ENCODE data around the gene RAD51B.

DNA sequence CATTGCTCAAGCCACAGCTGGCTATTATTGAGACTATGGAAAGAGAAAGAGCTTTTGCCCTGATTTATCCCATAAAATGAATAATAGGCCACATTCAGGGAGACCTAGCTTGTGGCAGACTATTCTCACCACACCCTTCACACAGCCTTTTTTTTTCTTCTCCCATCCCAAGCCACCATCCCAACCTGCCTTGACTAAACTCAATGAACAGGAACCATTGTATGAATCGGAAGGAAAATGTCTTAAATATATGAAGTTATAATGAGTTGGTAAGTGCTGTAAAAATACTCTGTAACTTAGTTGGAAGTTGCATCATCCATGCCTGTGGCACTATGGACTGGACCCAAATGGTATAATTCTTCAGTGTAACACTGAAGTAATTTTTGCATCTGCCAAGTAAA lies 338.4 kb downstream of the RAD51B start:
- TF ChIP-seq, protein P1, sequence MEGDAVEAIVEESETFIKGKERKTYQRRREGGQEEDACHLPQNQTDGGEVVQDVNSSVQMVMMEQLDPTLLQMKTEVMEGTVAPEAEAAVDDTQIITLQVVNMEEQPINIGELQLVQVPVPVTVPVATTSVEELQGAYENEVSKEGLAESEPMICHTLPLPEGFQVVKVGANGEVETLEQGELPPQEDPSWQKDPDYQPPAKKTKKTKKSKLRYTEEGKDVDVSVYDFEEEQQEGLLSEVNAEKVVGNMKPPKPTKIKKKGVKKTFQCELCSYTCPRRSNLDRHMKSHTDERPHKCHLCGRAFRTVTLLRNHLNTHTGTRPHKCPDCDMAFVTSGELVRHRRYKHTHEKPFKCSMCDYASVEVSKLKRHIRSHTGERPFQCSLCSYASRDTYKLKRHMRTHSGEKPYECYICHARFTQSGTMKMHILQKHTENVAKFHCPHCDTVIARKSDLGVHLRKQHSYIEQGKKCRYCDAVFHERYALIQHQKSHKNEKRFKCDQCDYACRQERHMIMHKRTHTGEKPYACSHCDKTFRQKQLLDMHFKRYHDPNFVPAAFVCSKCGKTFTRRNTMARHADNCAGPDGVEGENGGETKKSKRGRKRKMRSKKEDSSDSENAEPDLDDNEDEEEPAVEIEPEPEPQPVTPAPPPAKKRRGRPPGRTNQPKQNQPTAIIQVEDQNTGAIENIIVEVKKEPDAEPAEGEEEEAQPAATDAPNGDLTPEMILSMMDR (IDR thresholded peaks at IDR 0.05) = no peak
- no peak for TF ChIP-seq POLR2A (IDR thresholded peaks at IDR 0.05)
